HG03039 (cell line): ENCODE data around the gene ENTREP1.
"Not testable (repeated sequence)": the region's sequence is repeated elsewhere in the genome, so short reads cannot be mapped to it uniquely, and the experiment has no call there.

Source experiments
- ATAC-seq: cut with Tn5 transposase; IDR thresholded peaks from one replicate; pipeline ENCODE4 v1.9.1; 2021; ENCODE audit warnings: mild to moderate bottlenecking, moderate library complexity; ENCODE audit not compliant: unreplicated experiment

ENTREP1 gene

DNA sequence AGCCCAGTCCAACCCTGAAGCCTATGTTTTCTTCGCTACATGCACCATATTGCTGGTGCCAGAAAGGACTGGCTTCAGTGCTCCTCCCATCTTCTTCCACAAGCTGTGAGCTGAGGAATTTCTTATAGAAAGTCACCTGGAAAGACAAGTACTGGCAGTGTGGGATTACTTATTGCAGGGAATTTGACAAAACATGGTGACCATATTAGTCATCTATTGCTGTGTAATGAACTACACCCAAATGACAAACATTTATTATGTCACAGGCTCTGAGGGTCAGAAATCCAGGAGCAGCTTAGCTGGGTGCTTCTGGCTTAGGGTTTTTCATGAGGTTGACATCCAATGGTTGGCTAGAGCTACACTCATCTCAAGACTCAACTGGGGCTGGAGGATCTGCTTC is 75.5 kb downstream of the ENTREP1 start:
- no peak for ATAC-seq

GRCh38 chr9:69409936-69410335 is 84.9 kb downstream of the ENTREP1 start:
- not testable (repeated sequence) for ATAC-seq

DNA sequence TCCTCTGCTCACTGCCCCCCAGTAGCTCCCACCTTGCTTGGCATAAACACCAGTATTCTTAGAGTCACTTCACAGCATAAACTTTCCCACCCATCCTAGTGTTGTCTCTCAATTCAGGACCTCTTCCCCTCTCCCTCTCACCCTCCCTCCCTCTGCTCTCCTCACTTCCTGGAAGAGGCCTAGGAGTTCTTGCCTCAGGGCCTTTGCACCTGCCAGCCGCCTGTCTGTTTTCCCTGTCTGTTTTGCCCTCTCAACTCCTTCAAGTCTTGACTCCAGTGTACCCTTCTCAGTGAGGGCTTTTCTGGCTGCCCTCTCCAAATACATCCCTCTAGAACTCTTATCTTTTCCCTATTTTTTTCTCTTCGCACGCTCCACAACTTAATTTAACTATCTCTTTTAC is 86.2 kb downstream of the ENTREP1 start:
- ATAC-seq: no peak

DNA sequence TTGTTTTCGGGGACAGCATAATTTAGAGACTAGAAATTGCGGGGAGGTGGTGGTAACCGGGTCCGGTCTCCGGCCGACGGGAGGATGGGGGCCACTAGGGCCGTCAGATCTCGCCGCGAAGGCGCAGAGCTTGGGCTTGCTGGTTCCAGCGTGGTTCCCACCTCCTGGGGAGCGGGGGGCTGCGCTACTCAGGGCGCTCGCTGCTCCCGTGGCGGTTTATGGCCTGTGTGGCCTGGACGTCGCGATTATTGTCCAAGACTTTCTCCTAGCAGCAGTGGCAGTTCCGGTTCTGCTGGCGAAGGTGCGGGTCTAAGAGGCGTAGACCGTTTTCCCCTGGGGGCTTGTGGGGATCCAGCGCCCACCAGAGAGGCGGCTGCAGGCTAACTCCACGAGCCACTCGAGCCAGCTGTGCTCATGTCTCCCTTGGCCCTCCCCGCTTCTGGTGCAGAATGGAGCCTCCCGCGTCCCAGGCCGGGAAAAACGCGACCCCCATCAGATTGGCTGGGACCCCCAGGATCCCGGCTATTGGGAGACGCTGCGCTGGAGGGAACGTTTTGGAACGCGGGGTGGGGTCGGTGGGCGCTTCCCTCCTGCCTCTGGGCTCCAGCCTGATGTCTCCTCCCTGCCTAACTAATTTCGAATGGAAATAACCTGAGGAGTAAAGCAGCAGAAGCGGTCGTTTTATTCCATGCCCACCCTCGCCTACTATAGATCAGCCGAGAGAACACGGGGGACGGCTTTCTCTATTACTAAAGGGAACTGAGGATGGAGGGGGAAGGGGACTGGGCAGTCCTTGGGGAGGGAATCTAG is 87.1 kb downstream of the ENTREP1 start:
- no peak for ATAC-seq

DNA sequence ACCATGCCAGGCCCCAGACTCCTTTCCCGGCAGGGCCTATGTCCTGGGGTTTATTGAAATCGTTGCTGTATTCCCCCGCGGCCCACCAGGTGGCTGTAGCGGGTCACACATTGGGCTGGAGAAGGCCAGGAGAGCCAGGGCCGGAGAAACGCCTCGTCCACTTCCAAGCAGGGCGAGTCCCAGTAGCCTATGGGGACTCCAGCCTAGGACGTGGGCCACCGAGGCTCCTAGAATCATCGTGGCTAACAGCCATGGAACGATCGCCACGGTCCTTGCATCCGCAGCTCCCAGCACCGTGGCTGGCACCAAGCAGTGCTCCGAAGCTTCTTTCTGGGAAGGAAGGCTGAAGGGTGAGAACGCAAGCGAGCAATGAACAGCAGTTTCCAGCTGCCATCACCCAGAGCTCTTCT is 87.7 kb downstream of the ENTREP1 start:
- ATAC-seq: no peak

- no peak for ATAC-seq
Observed at GRCh38 chr9:69420611-69421270, 95.7 kb downstream of the ENTREP1 start.

- peak; percentile 64 for ATAC-seq
Observed at GRCh38 chr9:69421908-69422801, 97.1 kb downstream of the ENTREP1 start.

DNA sequence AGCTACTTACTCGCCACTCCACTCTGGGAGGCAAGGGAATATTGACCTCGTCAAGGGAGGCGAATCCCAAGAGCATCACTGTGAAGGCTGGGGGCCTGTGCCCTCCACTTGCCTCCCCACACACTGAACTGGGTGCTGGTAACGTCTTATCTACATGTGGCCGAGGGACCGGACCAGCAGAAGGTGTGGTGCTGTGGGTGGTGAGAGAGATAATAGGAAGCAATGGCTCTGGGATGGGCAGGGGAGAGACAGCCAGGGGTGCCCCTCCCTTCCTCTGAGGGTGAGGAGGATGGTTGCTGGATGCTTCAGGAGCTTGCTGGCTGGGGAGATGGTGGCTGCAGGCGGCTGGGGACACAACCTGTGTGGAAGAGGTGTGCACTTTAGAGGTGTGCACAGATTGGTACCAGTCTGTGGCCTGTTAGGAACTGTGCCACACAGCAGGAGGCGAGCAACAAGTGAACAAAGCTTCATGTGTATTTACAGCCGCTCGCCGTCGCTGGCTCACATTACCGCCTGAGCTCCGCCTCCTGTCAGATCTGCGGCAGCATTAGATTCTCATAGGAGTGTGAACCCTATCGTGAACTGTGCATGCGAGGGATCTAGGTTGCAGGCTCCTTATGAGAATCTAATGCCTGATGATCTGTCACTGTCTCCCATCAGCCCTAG is 100.3 kb downstream of the ENTREP1 start:
- ATAC-seq: no peak

- ATAC-seq: no peak
Observed at GRCh38 chr9:69427286-69427685, 102.3 kb downstream of the ENTREP1 start.

- ATAC-seq: no peak
Observed at GRCh38 chr9:69428017-69428785, 103.2 kb downstream of the ENTREP1 start.

- ATAC-seq: no peak
Observed at GRCh38 chr9:69429281-69429680, 104.3 kb downstream of the ENTREP1 start.

GRCh38 chr9:69430206-69430605 is 105.2 kb downstream of the ENTREP1 start:
- ATAC-seq: no peak

GRCh38 chr9:69431203-69431602 is 106.2 kb downstream of the ENTREP1 start:
- ATAC-seq: no peak

- no peak for ATAC-seq
Observed at GRCh38 chr9:69431777-69432176, 106.8 kb downstream of the ENTREP1 start.

- ATAC-seq: no peak
Observed at GRCh38 chr9:69432623-69433022, 107.6 kb downstream of the ENTREP1 start.

GRCh38 chr9:69433392-69433791 is 108.4 kb downstream of the ENTREP1 start:
- no peak for ATAC-seq

GRCh38 chr9:69433968-69434367 is 109.0 kb downstream of the ENTREP1 start:
- ATAC-seq: no peak

- not testable (repeated sequence) for ATAC-seq
Observed at GRCh38 chr9:69439654-69440053, 114.6 kb downstream of the ENTREP1 start.

- ATAC-seq: not testable (repeated sequence)
Observed at GRCh38 chr9:69440254-69440955, 115.4 kb downstream of the ENTREP1 start.
